Measurements from ENCODE around the gene ZBED2.

ZBED2 gene

GRCh38 chr3:111581403-111582119 is 13.6 kb downstream of the ZBED2 start:
- TF ChIP-seq, protein P1, sequence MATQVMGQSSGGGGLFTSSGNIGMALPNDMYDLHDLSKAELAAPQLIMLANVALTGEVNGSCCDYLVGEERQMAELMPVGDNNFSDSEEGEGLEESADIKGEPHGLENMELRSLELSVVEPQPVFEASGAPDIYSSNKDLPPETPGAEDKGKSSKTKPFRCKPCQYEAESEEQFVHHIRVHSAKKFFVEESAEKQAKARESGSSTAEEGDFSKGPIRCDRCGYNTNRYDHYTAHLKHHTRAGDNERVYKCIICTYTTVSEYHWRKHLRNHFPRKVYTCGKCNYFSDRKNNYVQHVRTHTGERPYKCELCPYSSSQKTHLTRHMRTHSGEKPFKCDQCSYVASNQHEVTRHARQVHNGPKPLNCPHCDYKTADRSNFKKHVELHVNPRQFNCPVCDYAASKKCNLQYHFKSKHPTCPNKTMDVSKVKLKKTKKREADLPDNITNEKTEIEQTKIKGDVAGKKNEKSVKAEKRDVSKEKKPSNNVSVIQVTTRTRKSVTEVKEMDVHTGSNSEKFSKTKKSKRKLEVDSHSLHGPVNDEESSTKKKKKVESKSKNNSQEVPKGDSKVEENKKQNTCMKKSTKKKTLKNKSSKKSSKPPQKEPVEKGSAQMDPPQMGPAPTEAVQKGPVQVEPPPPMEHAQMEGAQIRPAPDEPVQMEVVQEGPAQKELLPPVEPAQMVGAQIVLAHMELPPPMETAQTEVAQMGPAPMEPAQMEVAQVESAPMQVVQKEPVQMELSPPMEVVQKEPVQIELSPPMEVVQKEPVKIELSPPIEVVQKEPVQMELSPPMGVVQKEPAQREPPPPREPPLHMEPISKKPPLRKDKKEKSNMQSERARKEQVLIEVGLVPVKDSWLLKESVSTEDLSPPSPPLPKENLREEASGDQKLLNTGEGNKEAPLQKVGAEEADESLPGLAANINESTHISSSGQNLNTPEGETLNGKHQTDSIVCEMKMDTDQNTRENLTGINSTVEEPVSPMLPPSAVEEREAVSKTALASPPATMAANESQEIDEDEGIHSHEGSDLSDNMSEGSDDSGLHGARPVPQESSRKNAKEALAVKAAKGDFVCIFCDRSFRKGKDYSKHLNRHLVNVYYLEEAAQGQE (IDR thresholded peaks at IDR 0.05; ENCODE audit: insufficient replicate concordance, low read depth): no peak
- TF ChIP-seq POLR2AphosphoS5 (IDR thresholded peaks at IDR 0.05; ENCODE audit: low read depth) (no peak), SPI1 (IDR thresholded peaks at IDR 0.05; ENCODE audit: borderline replicate concordance, low read depth) (no peak), GABPA (IDR thresholded peaks at IDR 0.05; ENCODE audit: low read depth) (no peak)
- TF ChIP-seq, protein P2, sequence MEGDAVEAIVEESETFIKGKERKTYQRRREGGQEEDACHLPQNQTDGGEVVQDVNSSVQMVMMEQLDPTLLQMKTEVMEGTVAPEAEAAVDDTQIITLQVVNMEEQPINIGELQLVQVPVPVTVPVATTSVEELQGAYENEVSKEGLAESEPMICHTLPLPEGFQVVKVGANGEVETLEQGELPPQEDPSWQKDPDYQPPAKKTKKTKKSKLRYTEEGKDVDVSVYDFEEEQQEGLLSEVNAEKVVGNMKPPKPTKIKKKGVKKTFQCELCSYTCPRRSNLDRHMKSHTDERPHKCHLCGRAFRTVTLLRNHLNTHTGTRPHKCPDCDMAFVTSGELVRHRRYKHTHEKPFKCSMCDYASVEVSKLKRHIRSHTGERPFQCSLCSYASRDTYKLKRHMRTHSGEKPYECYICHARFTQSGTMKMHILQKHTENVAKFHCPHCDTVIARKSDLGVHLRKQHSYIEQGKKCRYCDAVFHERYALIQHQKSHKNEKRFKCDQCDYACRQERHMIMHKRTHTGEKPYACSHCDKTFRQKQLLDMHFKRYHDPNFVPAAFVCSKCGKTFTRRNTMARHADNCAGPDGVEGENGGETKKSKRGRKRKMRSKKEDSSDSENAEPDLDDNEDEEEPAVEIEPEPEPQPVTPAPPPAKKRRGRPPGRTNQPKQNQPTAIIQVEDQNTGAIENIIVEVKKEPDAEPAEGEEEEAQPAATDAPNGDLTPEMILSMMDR (IDR thresholded peaks at IDR 0.05; ENCODE audit: insufficient read depth, low read length): no peak
- Histone ChIP-seq H3K27me3 (ENCODE audit: insufficient read depth, poor library complexity, severe bottlenecking) (no peaks in the 10 kb centered on the region), H3K27ac (replicated peaks) (no peak overlapping the region), H3K4me3 (replicated peaks; ENCODE audit: insufficient read depth, low read length) (no peak overlapping the region)
- no peak for DNase-seq (ENCODE audit: low read depth in 1 of 2, low spot score in 1 of 2)

- TF ChIP-seq, protein P1 (IDR thresholded peaks at IDR 0.05; ENCODE audit: insufficient replicate concordance, low read depth): no peak
- TF ChIP-seq GABPA (IDR thresholded peaks at IDR 0.05; ENCODE audit: low read depth) (no peak), POLR2AphosphoS5 (IDR thresholded peaks at IDR 0.05; ENCODE audit: low read depth) (no peak), SPI1 (IDR thresholded peaks at IDR 0.05; ENCODE audit: borderline replicate concordance, low read depth) (no peak)
- TF ChIP-seq, protein P2 (IDR thresholded peaks at IDR 0.05; ENCODE audit: insufficient read depth, low read length): no peak
- DNase-seq (ENCODE audit: low read depth in 1 of 2, low spot score in 1 of 2): no peak
- H3K27me3 ChIP-seq (ENCODE audit: insufficient read depth, poor library complexity, severe bottlenecking): no peaks in the 10 kb centered on the region
- H3K27ac ChIP-seq (replicated peaks): no peak overlapping the region
- H3K4me3 ChIP-seq (replicated peaks; ENCODE audit: insufficient read depth, low read length): no peak overlapping the region
Observed at GRCh38 chr3:111579495-111579894, 15.7 kb downstream of the ZBED2 start.

- DNase-seq (ENCODE audit: low read depth in 1 of 2, low spot score in 1 of 2): no peak
- TF ChIP-seq, protein P1 (IDR thresholded peaks at IDR 0.05; ENCODE audit: insufficient replicate concordance, low read depth): no peak
- TF ChIP-seq, protein P2 (IDR thresholded peaks at IDR 0.05; ENCODE audit: insufficient read depth, low read length): no peak
- TF ChIP-seq GABPA (IDR thresholded peaks at IDR 0.05; ENCODE audit: low read depth) (no peak), SPI1 (IDR thresholded peaks at IDR 0.05; ENCODE audit: borderline replicate concordance, low read depth) (no peak), POLR2AphosphoS5 (IDR thresholded peaks at IDR 0.05; ENCODE audit: low read depth) (no peak)
- H3K27ac ChIP-seq (replicated peaks): no peak overlapping the region
- H3K27me3 ChIP-seq (ENCODE audit: insufficient read depth, poor library complexity, severe bottlenecking): no peaks in the 10 kb centered on the region
- H3K4me3 ChIP-seq (replicated peaks; ENCODE audit: insufficient read depth, low read length): no peak overlapping the region
Observed at GRCh38 chr3:111578867-111579266, 16.3 kb downstream of the ZBED2 start.

All from HL-60 (cell line).